ENCODE data around the gene CAMK1D. TPM values are rescaled to one million over a fixed set of nuclear protein-coding genes. Genes with fewer than 3 reads are reported as not detected.

CAMK1D gene
- polyA plus RNA-seq, 1 donor (not counting 4 experiments of a cell fraction or from before 2014, with no cell fraction given): 0.76 TPM

DNA sequence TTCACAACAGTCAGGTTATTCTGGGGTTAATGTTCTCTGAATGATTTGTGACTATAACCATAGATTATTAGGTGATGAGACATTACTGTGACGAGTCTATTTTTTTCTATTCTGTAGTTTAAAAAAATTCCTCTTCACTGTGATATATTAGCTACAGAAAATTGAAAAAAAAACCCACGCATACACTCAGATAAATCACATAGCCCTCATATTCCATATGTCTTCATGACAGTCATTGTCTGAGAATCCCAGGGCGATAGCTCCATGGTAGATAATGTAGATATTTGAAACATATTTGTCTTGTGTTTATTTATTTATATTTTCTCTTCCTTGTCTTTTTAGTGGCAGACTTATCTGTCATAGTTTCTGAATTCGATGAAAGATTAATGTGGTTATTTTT, 110.0 kb downstream of the CAMK1D start:
- Histone ChIP-seq H3K36me3 (ENCODE audit: control insufficient read depth in 2 of 2, extremely low read depth in 1 of 2, insufficient read depth in 2 of 2, low read length in 2 of 2) (no peaks in the 10 kb centered on the region), H3K9me1 (ENCODE audit: control insufficient read depth, extremely low read depth, insufficient read depth, low read length) (no peaks in the 10 kb centered on the region), H4K20me1 (ENCODE audit: control insufficient read depth, extremely low read depth, insufficient read depth, low read length) (no peaks in the 10 kb centered on the region), H3K9ac (ENCODE audit: control insufficient read depth, extremely low read depth, insufficient read depth, low read length) (no peak overlapping the region), H3K4me1 (ENCODE audit: control insufficient read depth, extremely low read depth, insufficient read depth, low read length) (no peaks in the 10 kb centered on the region), H3K4me2 (ENCODE audit: control insufficient read depth, extremely low read depth, insufficient read depth, low read depth, low read length) (no peak overlapping the region), H3K27me3 (ENCODE audit: control insufficient read depth, extremely low read depth, insufficient read depth, low read length) (no peaks in the 10 kb centered on the region), H3K4me3 (ENCODE audit: control insufficient read depth in 2 of 3, extremely low read depth in 1 of 3, insufficient read depth in 2 of 3, low read depth in 1 of 3, low read length in 3 of 3) (no peak overlapping the region), H3K79me2 (ENCODE audit: control insufficient read depth, insufficient read depth, low read length) (no peaks in the 10 kb centered on the region), H2AFZ (ENCODE audit: control insufficient read depth, low read length) (no peak overlapping the region), H3K27ac (ENCODE audit: control insufficient read depth, insufficient read depth, low read length) (no peak overlapping the region), H3K9me3 (ENCODE audit: control insufficient read depth, low read depth, low read length) (no peaks in the 10 kb centered on the region)
- dilution Hi-C loops (cut with MboI; ENCODE audit: extremely low pct_ligation_motif_present, low sequenced_read_pairs): loop anchor here (25.0 kb wide), 1 partner anchor 203 kb away; no protein-coding TSS in a partner anchor
- DNase-seq (ENCODE audit: low read depth, low spot score) (no peak), FAIRE-seq (no peak)
- TF ChIP-seq CTCF (optimal IDR thresholded peaks at IDR 0.05 in 1 of 3, IDR thresholded peaks at IDR 0.05 in 1 of 3, conservative IDR thresholded peaks at IDR 0.05 in 1 of 3; ENCODE audit: extremely low read depth in 1 of 3, insufficient read depth in 2 of 3, low read length in 3 of 3) (no peak), EZH2 (IDR thresholded peaks at IDR 0.05; ENCODE audit: low read length) (no peak)

DNA sequence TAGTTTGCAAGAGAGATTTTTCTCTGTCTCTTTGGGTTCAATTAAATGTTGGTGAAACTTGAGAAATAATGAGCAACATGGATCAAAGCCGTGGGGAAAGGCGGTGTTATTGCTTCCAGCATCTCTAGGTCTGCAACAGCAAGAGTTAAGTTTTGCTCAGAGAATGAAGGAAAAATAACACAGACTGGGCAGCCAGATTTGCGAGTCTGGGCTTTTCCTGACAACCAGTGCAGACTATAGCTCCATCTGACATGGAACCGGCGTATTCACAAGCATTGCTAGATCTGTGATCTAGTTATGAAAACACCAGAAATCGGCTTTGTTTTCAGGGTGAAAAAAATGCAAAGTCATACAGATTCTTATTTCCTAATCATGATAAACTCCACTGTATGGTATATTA, 110.4 kb downstream of the CAMK1D start:
- no peak overlapping the region for H3K4me3 ChIP-seq (ENCODE audit: control insufficient read depth in 2 of 3, extremely low read depth in 1 of 3, insufficient read depth in 2 of 3, low read depth in 1 of 3, low read length in 3 of 3)
- no peaks in the 10 kb centered on the region for H3K27me3 ChIP-seq (ENCODE audit: control insufficient read depth, extremely low read depth, insufficient read depth, low read length)
- no peaks in the 10 kb centered on the region for H3K4me1 ChIP-seq (ENCODE audit: control insufficient read depth, extremely low read depth, insufficient read depth, low read length)
- H3K9ac ChIP-seq (ENCODE audit: control insufficient read depth, extremely low read depth, insufficient read depth, low read length): no peak overlapping the region
- dilution Hi-C loops (cut with MboI; ENCODE audit: extremely low pct_ligation_motif_present, low sequenced_read_pairs): loop anchor here (25.0 kb wide), 1 partner anchor 203 kb away; no protein-coding TSS in a partner anchor
- no peak for DNase-seq (ENCODE audit: low read depth, low spot score)
- no peak overlapping the region for H3K27ac ChIP-seq (ENCODE audit: control insufficient read depth, insufficient read depth, low read length)
- H4K20me1 ChIP-seq (ENCODE audit: control insufficient read depth, extremely low read depth, insufficient read depth, low read length): no peaks in the 10 kb centered on the region
- H2AFZ ChIP-seq (ENCODE audit: control insufficient read depth, low read length): no peak overlapping the region
- FAIRE-seq: no peak
- no peaks in the 10 kb centered on the region for H3K79me2 ChIP-seq (ENCODE audit: control insufficient read depth, insufficient read depth, low read length)
- no peak overlapping the region for H3K4me2 ChIP-seq (ENCODE audit: control insufficient read depth, extremely low read depth, insufficient read depth, low read depth, low read length)
- no peak for TF ChIP-seq CTCF (optimal IDR thresholded peaks at IDR 0.05 in 1 of 3, IDR thresholded peaks at IDR 0.05 in 1 of 3, conservative IDR thresholded peaks at IDR 0.05 in 1 of 3; ENCODE audit: extremely low read depth in 1 of 3, insufficient read depth in 2 of 3, low read length in 3 of 3)
- no peak for TF ChIP-seq EZH2 (IDR thresholded peaks at IDR 0.05; ENCODE audit: low read length)
- no peaks in the 10 kb centered on the region for H3K9me1 ChIP-seq (ENCODE audit: control insufficient read depth, extremely low read depth, insufficient read depth, low read length)
- H3K36me3 ChIP-seq (ENCODE audit: control insufficient read depth in 2 of 2, extremely low read depth in 1 of 2, insufficient read depth in 2 of 2, low read length in 2 of 2): no peaks in the 10 kb centered on the region
- H3K9me3 ChIP-seq (ENCODE audit: control insufficient read depth, low read depth, low read length): no peaks in the 10 kb centered on the region

Data from keratinocyte (primary cell).